SK-N-SH (cell line): Measurements from ENCODE around the gene PAOX.

Experiments
- CTCF ChIP-seq: fragments of 200-600 bp; sonication (generic); IDR thresholded peaks from 2 replicates; pipeline ENCODE4 v1.6.1; 2017; ENCODE audit warnings: antibody characterized with exemption, mild to moderate bottlenecking, moderate library complexity
- EP300 ChIP-seq, 2 experiments: IDR thresholded peaks; 2 replicates each; pipeline versions ENCODE4 v1.4.0 to v1.6.1; 2012; ENCODE audit warnings: borderline replicate concordance in 1 of 2, low read depth in 1 of 2, low read length in 1 of 2
- FOSL2 ChIP-seq: IDR thresholded peaks from 2 replicates; pipeline ENCODE4 v1.4.0; 2012; ENCODE audit warnings: low read depth, mild to moderate bottlenecking, moderate library complexity, borderline replicate concordance
- RXRA ChIP-seq: IDR thresholded peaks from 2 replicates; pipeline ENCODE4 v1.4.0; 2012; ENCODE audit warnings: low read depth, mild to moderate bottlenecking, borderline replicate concordance
- TEAD4 ChIP-seq: IDR thresholded peaks from 2 replicates; pipeline ENCODE4 v1.4.0; 2012; ENCODE audit warnings: mild to moderate bottlenecking, borderline replicate concordance; ENCODE audit not compliant: insufficient read depth

GRCh38 chr10:133350283-133350949, 28.6 kb upstream of the PAOX start:
- no peak for TF ChIP-seq RXRA
- TF ChIP-seq EP300 (IDR thresholded peaks at IDR 0.05; ENCODE audit: borderline replicate concordance in 1 of 2, low read depth in 1 of 2, low read length in 1 of 2): no peak
- no peak for TF ChIP-seq CTCF
- no peak for TF ChIP-seq FOSL2
- TF ChIP-seq TEAD4: no peak
